OCI-M1 (cell line): ENCODE measurements around the gene SLC38A1.

Experiments used
- DNase-seq: peaks from one replicate; lab custom pipeline; 2025; lab: John Stamatoyannopoulos, UW

The SLC38A1 gene

GRCh38 chr12:46133751-46134150 is 135.1 kb downstream of the SLC38A1 start:
- no peak for DNase-seq
